H1 (cell line): ENCODE measurements around the gene RHOBTB1.

Experiments used
- CREB1 ChIP-seq: IDR thresholded peaks from 2 replicates; pipeline ENCODE4 v1.6.1; 2012; ENCODE audit warnings: inconsistent platforms
- EP300 ChIP-seq, 2 experiments: IDR thresholded peaks; 1 replicate in 1 of 2; 2 replicates in 1 of 2; pipeline ENCODE4 v1.6.1; 2011 to 2012; ENCODE audit warnings: low read depth in 2 of 2, low read length in 2 of 2, mild to moderate bottlenecking in 2 of 2, borderline replicate concordance in 1 of 2, inconsistent platforms in 1 of 2, moderate library complexity in 1 of 2
- EZH2 ChIP-seq: fragments of 200-600 bp; sonication (generic); IDR thresholded peaks from 2 replicates; pipeline ENCODE4 v1.7.1; 2012; ENCODE audit warnings: low read depth, mild to moderate bottlenecking, moderate library complexity, low read length, inconsistent platforms; ENCODE audit not compliant: severe bottlenecking
- HDAC2 ChIP-seq, 2 experiments: fragments of 300-600 bp in 1 of 2; sonication (generic) in 1 of 2; IDR thresholded peaks; 2 replicates each; pipeline ENCODE4 v1.6.1; 2011 to 2012; ENCODE audit warnings: low read depth in 2 of 2, low read length in 2 of 2, mild to moderate bottlenecking in 2 of 2, moderate library complexity in 2 of 2, borderline replicate concordance in 1 of 2, inconsistent platforms in 1 of 2
- KDM1A ChIP-seq: fragments of 200-600, 300-600 bp; sonication (generic); IDR thresholded peaks from 2 replicates; pipeline ENCODE4 v1.7.1; 2016; ENCODE audit warnings: mild to moderate bottlenecking, low read length, borderline replicate concordance
- POLR2AphosphoS5 ChIP-seq: IDR thresholded peaks from 2 replicates; pipeline ENCODE4 v1.6.1; 2011; ENCODE audit warnings: low read depth, low read length
- RFX5 ChIP-seq: IDR thresholded peaks from 2 replicates; pipeline ENCODE4 v1.6.1; 2011; ENCODE audit warnings: low read depth, low read length, improper control_type of control experiment, borderline replicate concordance
- TF ChIP-seq, protein P1 (sequence below): IDR thresholded peaks from 2 replicates; pipeline ENCODE4 v1.6.1; 2012; ENCODE audit warnings: inconsistent platforms
- TF ChIP-seq, protein P2 (sequence below): IDR thresholded peaks from 2 replicates; pipeline ENCODE4 v1.6.1; 2011; ENCODE audit warnings: low read length, improper control_type of control experiment
- TF ChIP-seq, protein P3 (sequence below), 3 experiments: IDR thresholded peaks; 1 replicate in 2 of 3; 2 replicates in 1 of 3; pipeline versions ENCODE4 v1.5.1 to v1.6.1; 2011; ENCODE audit warnings: low read length in 3 of 3, mild to moderate bottlenecking in 3 of 3, inconsistent platforms in 2 of 3, low read depth in 1 of 3, moderate library complexity in 1 of 3; ENCODE audit not compliant: insufficient read depth in 1 of 3; ENCODE audit errors: control extremely low read depth in 1 of 3

DNA sequence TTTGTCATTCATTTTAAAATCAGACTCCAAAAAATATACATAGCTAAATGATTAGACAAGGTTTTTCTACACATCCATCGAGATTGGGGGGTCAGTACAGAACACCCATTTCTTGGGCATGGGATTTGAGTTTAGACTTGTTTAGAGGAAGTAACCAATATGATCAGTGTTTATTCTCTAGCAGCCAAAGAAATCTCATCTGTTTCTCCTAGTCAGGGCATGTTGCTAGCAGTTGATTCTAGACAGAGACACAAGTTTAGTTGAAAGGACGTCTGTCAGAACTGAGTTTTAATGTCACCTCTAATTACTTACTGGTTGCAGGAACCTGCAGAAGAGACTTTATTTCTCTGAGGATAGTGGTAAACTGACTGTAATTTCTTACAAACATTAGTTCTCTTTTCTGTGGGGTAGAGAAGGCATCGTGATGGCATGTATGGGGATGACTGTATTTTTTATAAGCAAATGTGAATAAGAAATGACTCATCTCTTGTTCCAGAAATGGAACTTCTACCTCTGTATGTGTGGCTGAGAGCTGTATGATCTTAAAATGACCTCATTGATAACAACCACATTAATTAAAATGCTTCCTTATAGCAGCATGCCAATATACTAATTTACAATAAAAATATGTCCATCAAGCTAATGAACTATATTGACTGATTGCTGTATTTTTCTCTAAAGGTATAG is 30.6 kb upstream of the RHOBTB1 start:
- TF ChIP-seq, protein P1, sequence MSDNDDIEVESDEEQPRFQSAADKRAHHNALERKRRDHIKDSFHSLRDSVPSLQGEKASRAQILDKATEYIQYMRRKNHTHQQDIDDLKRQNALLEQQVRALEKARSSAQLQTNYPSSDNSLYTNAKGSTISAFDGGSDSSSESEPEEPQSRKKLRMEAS: no peak
- TF ChIP-seq, protein P2, sequence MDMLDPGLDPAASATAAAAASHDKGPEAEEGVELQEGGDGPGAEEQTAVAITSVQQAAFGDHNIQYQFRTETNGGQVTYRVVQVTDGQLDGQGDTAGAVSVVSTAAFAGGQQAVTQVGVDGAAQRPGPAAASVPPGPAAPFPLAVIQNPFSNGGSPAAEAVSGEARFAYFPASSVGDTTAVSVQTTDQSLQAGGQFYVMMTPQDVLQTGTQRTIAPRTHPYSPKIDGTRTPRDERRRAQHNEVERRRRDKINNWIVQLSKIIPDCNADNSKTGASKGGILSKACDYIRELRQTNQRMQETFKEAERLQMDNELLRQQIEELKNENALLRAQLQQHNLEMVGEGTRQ: no peak
- TF ChIP-seq CREB1: no peak
- TF ChIP-seq POLR2AphosphoS5: no peak
- TF ChIP-seq HDAC2 (IDR thresholded peaks at IDR 0.05; ENCODE audit: borderline replicate concordance in 1 of 2, low read depth in 2 of 2, low read length in 2 of 2): no peak
- no peak for TF ChIP-seq EP300 (IDR thresholded peaks at IDR 0.05; ENCODE audit: borderline replicate concordance in 1 of 2, low read depth in 2 of 2, low read length in 2 of 2)
- no peak for TF ChIP-seq RFX5
- no peak for TF ChIP-seq KDM1A
- TF ChIP-seq, protein P3, sequence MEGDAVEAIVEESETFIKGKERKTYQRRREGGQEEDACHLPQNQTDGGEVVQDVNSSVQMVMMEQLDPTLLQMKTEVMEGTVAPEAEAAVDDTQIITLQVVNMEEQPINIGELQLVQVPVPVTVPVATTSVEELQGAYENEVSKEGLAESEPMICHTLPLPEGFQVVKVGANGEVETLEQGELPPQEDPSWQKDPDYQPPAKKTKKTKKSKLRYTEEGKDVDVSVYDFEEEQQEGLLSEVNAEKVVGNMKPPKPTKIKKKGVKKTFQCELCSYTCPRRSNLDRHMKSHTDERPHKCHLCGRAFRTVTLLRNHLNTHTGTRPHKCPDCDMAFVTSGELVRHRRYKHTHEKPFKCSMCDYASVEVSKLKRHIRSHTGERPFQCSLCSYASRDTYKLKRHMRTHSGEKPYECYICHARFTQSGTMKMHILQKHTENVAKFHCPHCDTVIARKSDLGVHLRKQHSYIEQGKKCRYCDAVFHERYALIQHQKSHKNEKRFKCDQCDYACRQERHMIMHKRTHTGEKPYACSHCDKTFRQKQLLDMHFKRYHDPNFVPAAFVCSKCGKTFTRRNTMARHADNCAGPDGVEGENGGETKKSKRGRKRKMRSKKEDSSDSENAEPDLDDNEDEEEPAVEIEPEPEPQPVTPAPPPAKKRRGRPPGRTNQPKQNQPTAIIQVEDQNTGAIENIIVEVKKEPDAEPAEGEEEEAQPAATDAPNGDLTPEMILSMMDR (IDR thresholded peaks at IDR 0.05; ENCODE audit: control extremely low read depth in 1 of 3, insufficient read depth in 1 of 3, low read depth in 1 of 3, low read length in 3 of 3): no peak
- no peak for TF ChIP-seq EZH2
